ENCODE data around the gene C16orf74. TPM values are rescaled to one million over a fixed set of nuclear protein-coding genes. Genes with fewer than 3 reads are reported as not detected.

C16orf74 gene
- total RNA-seq, 1 experiment from 2014 or later, result 7.7 TPM

DNA sequence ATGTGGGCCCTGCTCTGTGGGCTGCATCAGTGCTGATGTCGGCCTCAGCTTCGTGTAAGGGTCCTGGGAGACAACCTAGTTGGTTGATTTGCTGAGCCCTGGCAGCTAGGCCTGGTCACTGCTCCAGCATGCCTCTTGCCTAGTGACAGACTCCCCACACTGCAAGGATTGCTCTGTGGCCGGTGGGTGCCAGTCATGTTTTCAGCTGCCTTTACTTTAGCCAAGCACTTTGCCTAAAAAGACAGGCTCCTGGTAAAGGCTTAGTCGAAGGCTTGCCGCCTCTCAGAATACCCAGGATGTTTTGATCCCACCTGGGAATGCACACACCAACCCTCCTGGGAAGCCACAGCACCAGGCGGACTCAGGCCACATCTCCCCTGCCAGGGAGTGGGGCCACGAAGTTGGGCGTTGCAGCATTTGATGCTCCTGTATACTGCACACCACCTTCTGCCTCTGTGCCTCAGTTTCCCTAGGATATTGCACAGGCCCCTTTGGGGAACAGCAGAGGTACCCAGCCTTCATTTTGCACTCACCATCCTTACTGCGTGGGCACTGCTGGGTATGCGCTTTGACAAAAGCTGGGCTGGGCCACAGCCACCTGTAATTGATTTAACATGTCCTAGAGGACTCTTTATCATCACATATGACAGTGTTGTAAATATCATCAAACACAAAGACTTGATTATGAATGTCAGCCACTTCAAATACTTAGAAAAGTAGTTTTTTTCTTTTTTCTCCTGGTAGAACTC, 82.0 kb downstream of the C16orf74 start:
- H3K27me3 ChIP-seq (replicated peaks), result no peaks in the 10 kb centered on the region
- H3K36me3 ChIP-seq, result peaks cover 93% of the 10 kb centered on the region
- no peak for DNase-seq (ENCODE audit: low read depth in 1 of 2, low spot score in 2 of 2)
- no peak overlapping the region for H3K4me3 ChIP-seq
- H3K4me1 ChIP-seq (replicated peaks), result no peaks in the 10 kb centered on the region
- no peaks in the 10 kb centered on the region for H3K9me3 ChIP-seq (replicated peaks)
- no peak overlapping the region for H3K27ac ChIP-seq

DNA sequence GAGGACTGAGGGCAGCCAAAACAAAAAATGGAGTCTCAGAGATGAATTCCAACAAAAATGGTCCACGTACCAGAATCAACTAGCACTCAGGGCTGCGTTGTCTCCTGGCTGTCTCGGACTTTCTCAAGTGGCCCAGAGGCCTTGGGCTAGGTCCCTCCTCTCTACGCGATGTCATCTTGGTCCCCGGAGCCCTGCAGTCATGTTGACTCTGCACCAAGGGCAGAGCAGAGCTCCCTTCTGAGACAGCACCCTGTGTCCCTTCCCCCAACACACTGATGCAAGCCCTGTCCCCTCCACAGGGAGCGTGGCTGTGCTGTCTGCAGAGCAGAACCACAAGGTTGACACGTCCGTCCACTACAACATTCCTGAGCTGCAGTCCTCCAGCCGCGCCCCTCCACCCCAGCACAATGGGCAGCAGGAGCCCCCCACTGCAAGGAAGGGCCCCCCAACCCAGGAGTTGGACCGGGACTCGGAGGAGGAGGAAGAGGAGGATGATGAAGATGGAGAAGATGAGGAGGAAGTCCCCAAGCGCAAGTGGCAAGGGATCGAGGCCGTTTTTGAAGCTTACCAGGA, 83.0 kb downstream of the C16orf74 start:
- peaks cover 93% of the 10 kb centered on the region for H3K36me3 ChIP-seq

DNA sequence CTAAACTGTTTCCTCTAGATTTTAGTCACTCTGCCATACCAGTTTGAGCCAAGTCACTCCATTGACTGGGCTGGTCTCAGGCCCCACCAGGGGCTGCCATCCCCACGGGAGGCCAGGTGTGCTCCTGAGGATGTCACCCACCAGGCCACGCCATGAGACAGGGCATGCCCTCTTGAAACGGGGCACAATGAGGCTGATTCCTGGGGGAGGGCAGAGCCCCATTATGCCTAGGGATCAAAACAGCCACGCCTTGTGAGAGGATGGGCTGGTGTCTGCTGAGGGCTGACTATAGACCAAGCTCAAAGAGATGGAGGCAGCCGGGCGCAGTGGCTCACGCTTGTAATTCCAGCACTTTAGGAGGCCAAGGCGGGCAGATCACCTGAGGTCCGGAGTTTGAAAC, 83.6 kb downstream of the C16orf74 start:
- H3K27ac ChIP-seq, result no peak overlapping the region
- H3K4me3 ChIP-seq, result no peak overlapping the region
- no peaks in the 10 kb centered on the region for H3K9me3 ChIP-seq (replicated peaks)
- H3K36me3 ChIP-seq, result peaks cover 93% of the 10 kb centered on the region
- DNase-seq (ENCODE audit: low read depth in 1 of 2, low spot score in 2 of 2), result no peak
- no peaks in the 10 kb centered on the region for H3K27me3 ChIP-seq (replicated peaks)
- no peaks in the 10 kb centered on the region for H3K4me1 ChIP-seq (replicated peaks)

More for the DNA sequence above, 83.0 kb downstream of the C16orf74 start:
- Histone ChIP-seq H3K27me3 (replicated peaks) (no peaks in the 10 kb centered on the region), H3K9me3 (replicated peaks) (no peaks in the 10 kb centered on the region), H3K27ac (no peak overlapping the region), H3K4me3 (no peak overlapping the region), H3K4me1 (replicated peaks) (no peaks in the 10 kb centered on the region)
- DNase-seq (ENCODE audit: low read depth in 1 of 2, low spot score in 2 of 2), result no peak

DNA sequence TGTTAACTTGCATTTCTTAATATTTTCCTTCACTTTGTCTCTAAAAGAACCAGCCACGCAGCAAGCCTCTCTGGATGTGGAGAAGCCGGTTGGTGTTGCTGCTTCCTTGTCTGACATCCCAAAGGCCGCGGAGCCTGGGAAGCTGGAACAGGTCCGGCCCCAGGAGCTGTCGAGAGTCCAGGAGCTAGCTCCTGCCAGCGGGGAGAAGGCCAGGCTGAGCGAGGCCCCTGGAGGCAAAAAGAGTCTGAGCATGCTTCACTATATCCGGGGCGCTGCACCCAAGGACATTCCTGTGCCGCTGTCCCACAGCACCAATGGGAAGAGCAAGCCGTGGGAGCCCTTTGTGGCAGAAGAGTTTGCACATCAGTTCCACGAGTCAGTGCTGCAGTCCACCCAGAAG, 85.0 kb downstream of the C16orf74 start:
- Histone ChIP-seq H3K9me3 (replicated peaks) (no peaks in the 10 kb centered on the region), H3K4me3 (no peak overlapping the region), H3K27me3 (replicated peaks) (no peaks in the 10 kb centered on the region), H3K4me1 (replicated peaks) (no peaks in the 10 kb centered on the region), H3K36me3 (peaks cover 95% of the 10 kb centered on the region), H3K27ac (no peak overlapping the region)
- no peak for DNase-seq (ENCODE audit: low read depth in 1 of 2, low spot score in 2 of 2)

DNA sequence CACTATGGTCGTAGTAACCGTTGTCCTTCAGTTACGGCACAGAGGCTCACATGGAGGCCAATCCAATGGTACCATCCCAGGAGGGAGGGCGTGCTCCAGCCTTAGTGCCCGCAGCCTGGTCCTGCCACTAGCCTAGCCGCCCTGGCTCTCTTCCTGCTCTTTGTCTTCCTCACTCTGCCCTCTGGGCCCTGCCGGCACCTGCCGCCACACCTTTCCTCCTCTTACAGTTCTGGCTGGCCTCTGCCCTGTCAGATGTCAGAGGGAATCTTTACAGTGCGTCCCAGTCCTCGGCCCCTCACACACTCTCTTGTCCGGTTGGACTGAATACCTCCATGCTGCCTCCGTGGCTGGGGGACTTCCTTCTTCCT, 85.5 kb downstream of the C16orf74 start:
- H3K9me3 ChIP-seq (replicated peaks), result no peaks in the 10 kb centered on the region
- peaks cover 95% of the 10 kb centered on the region for H3K36me3 ChIP-seq
- H3K27me3 ChIP-seq (replicated peaks), result no peaks in the 10 kb centered on the region
- no peak overlapping the region for H3K27ac ChIP-seq
- no peak overlapping the region for H3K4me3 ChIP-seq
- H3K4me1 ChIP-seq (replicated peaks), result no peaks in the 10 kb centered on the region
- DNase-seq (ENCODE audit: low read depth in 1 of 2, low spot score in 2 of 2), result no peak

DNA sequence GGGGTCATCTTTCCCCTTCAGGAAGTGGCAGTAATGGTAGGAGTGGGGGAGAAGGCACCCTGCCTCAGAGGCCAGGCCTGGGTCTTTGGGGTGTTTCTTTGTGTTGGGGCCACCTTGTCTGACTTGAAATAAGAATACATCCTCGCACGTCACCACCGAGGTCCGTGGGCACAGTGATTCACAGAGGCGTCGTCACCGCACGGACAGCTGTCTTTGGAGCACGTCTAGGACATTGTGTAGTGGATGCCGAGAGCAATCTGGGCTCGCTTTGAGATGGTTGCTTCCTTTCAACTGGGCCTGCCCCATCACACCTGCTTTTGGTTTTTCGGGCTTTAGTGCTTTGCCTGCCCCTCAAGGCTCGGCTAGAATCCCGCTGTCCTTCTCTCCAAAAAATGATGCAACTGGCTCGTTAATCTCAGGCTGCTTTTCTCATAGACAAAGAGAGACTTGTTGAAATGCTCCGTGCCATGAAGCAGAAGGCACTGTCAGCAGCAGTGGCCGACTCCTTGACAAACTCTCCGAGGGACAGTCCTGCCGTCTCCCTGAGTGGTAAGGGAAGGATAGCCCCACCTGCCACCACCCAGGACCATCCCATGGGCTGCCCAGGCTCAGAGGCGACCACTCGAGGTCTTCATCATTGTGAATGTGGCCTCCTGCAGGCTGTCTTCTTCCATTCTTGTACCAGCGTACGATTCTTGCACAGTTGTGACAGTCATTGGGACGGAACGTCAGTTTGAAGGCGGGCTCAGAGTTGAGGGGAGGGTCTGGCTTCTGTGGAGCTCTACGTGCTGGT, 86.1 kb downstream of the C16orf74 start:
- no peak overlapping the region for H3K4me3 ChIP-seq
- no peak for DNase-seq (ENCODE audit: low read depth in 1 of 2, low spot score in 2 of 2)
- H3K4me1 ChIP-seq (replicated peaks), result no peaks in the 10 kb centered on the region
- H3K9me3 ChIP-seq (replicated peaks), result no peaks in the 10 kb centered on the region
- H3K27me3 ChIP-seq (replicated peaks), result no peaks in the 10 kb centered on the region
- H3K27ac ChIP-seq, result no peak overlapping the region
- H3K36me3 ChIP-seq, result peaks cover 97% of the 10 kb centered on the region

DNA sequence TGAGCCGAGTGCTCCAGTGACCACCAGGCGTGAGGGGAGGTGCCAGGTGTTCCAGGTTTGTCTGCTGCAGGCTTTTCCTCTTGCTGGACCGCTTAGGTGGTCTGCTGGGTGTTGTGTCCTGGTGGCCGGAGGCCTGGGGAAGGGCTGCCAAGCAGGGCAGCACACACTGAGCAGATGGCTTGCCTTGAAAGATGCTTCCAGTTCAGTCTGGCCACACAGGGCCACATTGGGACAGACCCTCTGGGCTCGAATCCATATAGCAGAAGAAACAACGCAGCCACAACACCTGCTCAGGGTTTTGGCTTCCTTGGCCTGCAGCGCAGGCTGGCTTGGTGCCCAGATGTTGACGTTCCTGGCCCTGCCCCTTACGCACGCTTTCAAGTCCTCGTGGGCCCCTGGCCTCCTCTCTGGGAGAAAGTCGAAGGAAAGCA, 87.0 kb downstream of the C16orf74 start:
- no peak overlapping the region for H3K27ac ChIP-seq
- H3K36me3 ChIP-seq, result peaks cover 97% of the 10 kb centered on the region
- H3K4me1 ChIP-seq (replicated peaks), result no peaks in the 10 kb centered on the region
- H3K9me3 ChIP-seq (replicated peaks), result no peaks in the 10 kb centered on the region
- DNase-seq (ENCODE audit: low read depth in 1 of 2, low spot score in 2 of 2), result no peak
- no peak overlapping the region for H3K4me3 ChIP-seq
- H3K27me3 ChIP-seq (replicated peaks), result no peaks in the 10 kb centered on the region

DNA sequence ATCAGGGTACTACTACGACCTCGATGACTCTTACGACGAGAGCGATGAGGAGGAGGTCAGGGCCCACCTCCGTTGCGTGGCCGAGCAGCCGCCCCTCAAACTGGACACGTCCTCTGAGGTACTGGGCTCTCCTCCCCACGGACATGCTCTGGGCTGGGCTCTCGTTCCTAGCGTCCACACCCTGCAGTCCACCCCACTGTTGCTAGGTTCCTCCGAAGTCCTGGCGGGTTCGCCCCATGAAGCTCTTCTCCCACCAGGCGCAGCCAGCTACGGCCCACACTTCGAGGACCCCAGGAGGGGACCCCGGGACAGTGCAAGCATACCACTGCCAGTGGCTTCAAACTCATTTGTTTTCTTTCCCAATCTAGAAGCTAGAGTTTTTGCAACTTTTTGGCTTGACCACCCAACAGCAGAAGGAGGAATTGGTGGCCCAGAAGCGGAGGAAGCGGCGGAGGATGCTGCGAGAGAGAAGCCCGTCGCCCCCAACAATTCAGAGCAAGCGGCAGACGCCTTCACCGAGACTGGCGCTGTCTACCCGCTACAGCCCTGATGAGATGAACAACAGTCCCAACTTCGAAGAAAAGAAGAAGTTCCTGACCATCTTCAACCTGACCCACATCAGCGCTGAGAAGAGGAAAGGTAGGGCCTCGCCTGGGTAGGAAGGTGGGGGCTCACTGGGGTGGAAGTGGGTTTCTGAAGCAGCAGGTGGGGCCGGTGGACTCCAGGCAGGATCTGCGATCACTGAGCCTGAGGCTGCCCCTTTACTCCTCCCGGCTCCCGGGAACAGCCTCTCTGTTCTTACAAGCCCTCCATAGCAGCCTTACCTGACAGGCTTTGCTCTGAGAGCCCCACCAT, 87.7 kb downstream of the C16orf74 start:
- H3K36me3 ChIP-seq, result peaks cover 99% of the 10 kb centered on the region

DNA sequence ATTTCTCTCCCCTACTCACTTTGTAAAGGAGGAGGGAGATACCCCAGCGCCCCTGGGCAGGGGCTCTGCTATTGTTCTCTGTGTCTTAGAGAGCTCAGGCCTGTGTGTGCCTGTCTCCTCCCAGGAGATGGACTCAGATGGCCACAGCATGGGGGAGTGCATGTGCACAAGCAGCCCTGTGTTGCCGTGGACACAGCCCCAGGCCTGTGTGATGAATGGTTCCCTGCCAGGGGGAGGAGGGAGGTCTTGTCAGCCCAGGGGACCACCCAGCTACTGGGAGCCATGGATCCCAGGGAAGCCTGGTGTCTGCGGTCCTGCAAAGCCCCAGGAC, 88.4 kb downstream of the C16orf74 start:
- Histone ChIP-seq H3K27ac (no peak overlapping the region), H3K9me3 (replicated peaks) (no peaks in the 10 kb centered on the region), H3K4me3 (no peak overlapping the region), H3K27me3 (replicated peaks) (no peaks in the 10 kb centered on the region), H3K4me1 (replicated peaks) (no peaks in the 10 kb centered on the region), H3K36me3 (peaks cover 100% of the 10 kb centered on the region)
- no peak for DNase-seq (ENCODE audit: low read depth in 1 of 2, low spot score in 2 of 2)

More for the DNA sequence above, 87.7 kb downstream of the C16orf74 start:
- Histone ChIP-seq H3K27ac (no peak overlapping the region), H3K27me3 (replicated peaks) (no peaks in the 10 kb centered on the region), H3K9me3 (replicated peaks) (no peaks in the 10 kb centered on the region), H3K4me1 (replicated peaks) (no peaks in the 10 kb centered on the region), H3K4me3 (no peak overlapping the region)
- DNase-seq (ENCODE audit: low read depth in 1 of 2, low spot score in 2 of 2), result no peak

DNA sequence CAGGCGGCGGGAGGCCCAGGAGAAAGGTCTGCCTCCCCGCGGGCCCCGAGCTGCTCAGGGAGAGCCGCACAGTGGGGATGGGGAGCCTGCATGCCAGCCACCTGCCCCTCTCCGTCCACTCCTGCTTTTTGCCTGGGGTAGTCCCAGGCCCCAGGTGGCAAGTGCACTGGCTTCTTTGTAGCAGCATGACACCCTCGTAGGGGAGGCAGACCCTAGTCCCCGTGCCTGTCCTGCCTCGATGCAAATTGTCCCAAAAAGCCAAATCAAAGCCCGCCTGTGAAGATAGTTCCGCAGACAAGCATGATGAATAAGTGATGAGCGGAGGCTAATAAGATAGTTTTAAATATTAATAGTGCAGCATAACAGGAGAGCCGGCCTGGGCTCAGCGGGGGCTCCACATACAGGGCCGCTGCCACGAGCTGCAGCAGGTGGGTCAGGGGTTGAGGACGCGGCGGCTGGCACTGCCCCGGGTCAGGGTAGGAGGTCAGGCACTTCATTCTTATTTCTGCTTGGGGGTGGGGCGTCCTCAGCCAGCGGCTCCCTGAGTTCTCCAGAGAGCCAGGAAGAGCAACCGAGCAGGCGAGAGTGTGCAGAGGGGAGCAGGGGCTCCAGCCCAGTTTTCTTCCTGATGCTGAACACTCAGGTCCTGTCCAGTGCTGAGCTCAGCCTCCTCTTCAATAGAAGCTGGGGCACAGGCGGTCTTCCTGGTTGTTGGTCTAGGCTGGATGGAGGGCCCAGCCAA, 89.0 kb downstream of the C16orf74 start:
- Histone ChIP-seq H3K4me1 (replicated peaks) (no peaks in the 10 kb centered on the region), H3K4me3 (no peak overlapping the region), H3K27ac (no peak overlapping the region), H3K27me3 (replicated peaks) (no peaks in the 10 kb centered on the region), H3K9me3 (replicated peaks) (no peaks in the 10 kb centered on the region), H3K36me3 (peaks cover 98% of the 10 kb centered on the region)
- no peak for DNase-seq (ENCODE audit: low read depth in 1 of 2, low spot score in 2 of 2)

DNA sequence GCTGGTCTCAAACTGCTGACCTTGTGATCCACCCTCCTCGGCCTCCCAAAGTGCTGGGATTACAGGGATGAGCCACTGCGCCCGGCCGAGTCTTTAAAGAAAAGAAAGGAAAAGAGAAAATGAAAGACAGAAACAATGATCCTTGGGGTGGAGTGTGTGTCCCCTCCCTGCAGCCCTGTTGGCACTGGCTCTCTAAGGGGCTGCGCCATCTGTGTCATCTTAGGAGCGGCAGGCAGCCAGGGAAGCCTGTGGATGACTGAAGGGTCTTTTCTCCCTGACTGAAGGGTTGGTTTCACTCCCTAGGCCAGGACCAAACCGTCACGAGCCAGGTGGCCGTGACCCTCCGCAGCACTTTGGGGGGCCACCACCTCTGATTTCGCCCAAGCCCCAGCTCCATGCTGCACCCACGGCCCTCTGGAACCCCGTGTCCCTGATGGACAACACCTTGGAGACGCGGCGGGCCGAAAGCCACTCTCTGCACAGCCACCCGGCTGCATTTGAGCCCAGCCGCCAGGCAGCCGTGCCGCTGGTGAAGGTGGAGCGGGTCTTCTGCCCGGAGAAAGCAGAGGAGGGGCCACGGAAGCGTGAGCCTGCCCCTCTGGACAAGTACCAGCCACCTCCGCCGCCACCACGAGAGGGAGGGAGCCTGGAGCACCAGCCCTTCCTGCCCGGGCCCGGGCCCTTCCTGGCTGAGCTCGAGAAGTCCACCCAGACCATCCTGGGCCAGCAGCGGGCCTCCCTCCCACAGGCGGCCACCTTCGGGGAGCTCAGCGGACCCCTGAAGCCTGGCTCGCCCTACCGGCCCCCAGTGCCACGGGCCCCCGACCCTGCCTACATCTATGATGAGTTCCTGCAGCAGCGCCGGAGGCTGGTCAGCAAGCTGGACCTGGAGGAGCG, 89.8 kb downstream of the C16orf74 start:
- H3K4me3 ChIP-seq, result no peak overlapping the region
- no peak for DNase-seq (ENCODE audit: low read depth in 1 of 2, low spot score in 2 of 2)
- H3K4me1 ChIP-seq (replicated peaks), result no peaks in the 10 kb centered on the region
- H3K27ac ChIP-seq, result no peak overlapping the region
- H3K36me3 ChIP-seq, result peaks cover 97% of the 10 kb centered on the region
- no peaks in the 10 kb centered on the region for H3K9me3 ChIP-seq (replicated peaks)
- H3K27me3 ChIP-seq (replicated peaks), result no peaks in the 10 kb centered on the region

DNA sequence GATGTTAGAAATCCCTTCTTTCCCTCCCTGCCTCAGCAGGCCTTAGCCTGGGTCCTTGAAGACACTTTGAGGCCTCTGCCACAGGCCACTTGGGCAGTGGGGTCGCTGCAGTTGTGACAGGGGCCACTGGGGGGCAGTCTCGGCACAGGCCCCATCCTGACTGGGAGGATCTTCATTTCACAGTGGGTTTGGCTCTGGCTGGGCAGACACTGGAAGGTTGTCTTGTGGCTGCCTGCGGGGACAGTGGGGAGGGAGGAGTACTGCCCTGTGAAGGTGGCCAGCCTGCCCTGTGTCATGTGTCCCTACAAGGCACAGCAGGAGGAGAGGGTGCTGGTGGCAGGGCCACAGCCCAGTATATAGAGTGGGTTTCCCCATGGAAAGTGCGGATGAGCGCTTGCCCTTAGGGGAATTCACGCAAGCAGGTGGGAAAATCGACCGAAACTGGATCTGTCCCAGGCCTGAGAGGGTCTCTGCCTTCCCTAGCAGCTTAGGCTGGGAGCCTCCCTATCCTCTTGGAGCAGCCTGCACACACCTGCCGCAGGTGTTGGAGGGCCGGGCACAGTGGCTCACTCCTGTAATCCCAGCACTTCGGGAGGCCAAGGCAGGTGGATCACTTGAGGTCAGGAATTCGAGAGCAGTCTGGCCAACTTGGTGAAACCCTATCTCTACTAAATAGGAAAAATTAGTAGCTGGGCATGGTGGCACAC, 90.9 kb downstream of the C16orf74 start:
- H3K27ac ChIP-seq, result no peak overlapping the region
- peak; percentile 47 to 74 for DNase-seq (ENCODE audit: low read depth in 1 of 2, low spot score in 2 of 2)
- no peaks in the 10 kb centered on the region for H3K9me3 ChIP-seq (replicated peaks)
- no peaks in the 10 kb centered on the region for H3K4me1 ChIP-seq (replicated peaks)
- H3K36me3 ChIP-seq, result peaks cover 94% of the 10 kb centered on the region
- no peak overlapping the region for H3K4me3 ChIP-seq
- no peaks in the 10 kb centered on the region for H3K27me3 ChIP-seq (replicated peaks)

All from SJSA1 (cell line).